ENCODE data around the gene CACNA1C.

Gene CACNA1C

GRCh38 chr12:2239381-2239871, 186.6 kb downstream of the CACNA1C start:
- no peak for DNase-seq (ENCODE audit: low spot score)
- TF ChIP-seq CTCF (IDR thresholded peaks at IDR 0.05; ENCODE audit: borderline replicate concordance, control extremely low read depth, extremely low read depth, insufficient read depth, missing control alignments): no peak
- in situ Hi-C loops (cut with MboI; ENCODE audit: low sequenced_read_pairs, unreplicated experiment): no loop called here

GRCh38 chr12:2240390-2240789, 187.6 kb downstream of the CACNA1C start:
- in situ Hi-C loops (cut with MboI; ENCODE audit: low sequenced_read_pairs, unreplicated experiment): no loop called here
- DNase-seq (ENCODE audit: low spot score): no peak
- TF ChIP-seq CTCF (IDR thresholded peaks at IDR 0.05; ENCODE audit: borderline replicate concordance, control extremely low read depth, extremely low read depth, insufficient read depth, missing control alignments): no peak

DNA sequence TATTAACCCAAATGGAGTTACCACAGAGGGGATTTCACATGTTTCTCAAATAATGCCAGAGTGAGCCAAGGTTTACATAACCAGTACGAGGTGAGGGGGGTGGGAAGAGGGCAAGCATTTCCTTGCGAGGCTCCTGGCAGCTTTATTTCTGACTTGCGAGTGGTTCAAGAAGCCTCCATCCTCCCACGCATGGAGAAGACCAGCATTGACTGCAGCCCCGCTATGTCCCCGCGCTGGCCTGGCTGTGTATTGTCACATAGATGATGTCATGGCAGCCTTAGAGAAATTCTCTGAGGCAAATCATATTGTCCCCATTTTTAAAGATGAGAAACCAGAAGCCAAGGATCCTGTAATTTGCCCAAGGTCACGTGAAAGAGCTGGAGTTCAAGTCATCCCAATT, 188.2 kb downstream of the CACNA1C start:
- DNase-seq (ENCODE audit: low spot score): no peak
- in situ Hi-C loops (cut with MboI; ENCODE audit: low sequenced_read_pairs, unreplicated experiment): no loop called here
- no peak for TF ChIP-seq CTCF (IDR thresholded peaks at IDR 0.05; ENCODE audit: borderline replicate concordance, control extremely low read depth, extremely low read depth, insufficient read depth, missing control alignments)

GRCh38 chr12:2242216-2242615, 189.4 kb downstream of the CACNA1C start:
- in situ Hi-C loops (cut with MboI; ENCODE audit: low sequenced_read_pairs, unreplicated experiment): no loop called here
- TF ChIP-seq CTCF (IDR thresholded peaks at IDR 0.05; ENCODE audit: borderline replicate concordance, control extremely low read depth, extremely low read depth, insufficient read depth, missing control alignments): no peak
- no peak for DNase-seq (ENCODE audit: low spot score)

DNA sequence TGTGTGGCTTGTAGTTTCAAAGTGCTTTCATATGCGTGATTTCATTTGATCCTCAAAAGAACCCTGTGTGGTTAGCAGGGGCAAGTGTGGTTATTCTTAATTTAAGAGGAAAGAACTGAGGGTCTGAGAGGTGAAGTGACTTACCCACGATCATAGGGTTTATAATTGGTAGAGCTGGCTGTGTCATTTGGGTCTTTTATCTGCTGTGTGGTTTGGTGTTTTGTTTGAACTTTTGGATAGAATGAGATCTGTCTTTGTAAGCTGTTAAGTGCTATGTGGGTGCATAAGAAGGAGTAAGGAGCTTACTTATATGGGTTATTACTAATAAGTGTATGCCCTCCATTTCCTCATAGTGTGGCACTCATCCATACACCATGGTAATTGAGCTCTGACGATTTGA, 190.0 kb downstream of the CACNA1C start:
- no peak for DNase-seq (ENCODE audit: low spot score)
- in situ Hi-C loops (cut with MboI; ENCODE audit: low sequenced_read_pairs, unreplicated experiment): no loop called here
- TF ChIP-seq CTCF (IDR thresholded peaks at IDR 0.05; ENCODE audit: borderline replicate concordance, control extremely low read depth, extremely low read depth, insufficient read depth, missing control alignments): no peak

DNA sequence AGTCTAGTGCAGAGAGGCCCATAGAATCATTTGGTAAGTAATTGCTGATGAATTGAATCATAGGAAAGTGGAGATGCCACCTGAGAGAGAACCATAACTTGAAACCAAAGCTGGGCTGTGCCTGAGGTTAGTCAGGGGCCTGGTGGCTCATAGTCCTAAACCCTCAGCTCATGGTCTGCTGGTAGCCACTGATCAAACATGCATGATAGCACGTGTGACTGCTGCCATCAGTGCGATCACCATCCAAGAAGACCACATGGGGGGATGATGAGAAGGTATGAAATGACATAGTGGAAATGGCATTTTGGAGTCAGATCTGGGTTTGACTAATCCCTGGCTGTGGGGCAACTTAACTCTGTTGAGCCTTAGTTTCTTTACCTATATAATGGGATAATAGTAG, 190.5 kb downstream of the CACNA1C start:
- in situ Hi-C loops (cut with MboI; ENCODE audit: low sequenced_read_pairs, unreplicated experiment): no loop called here
- DNase-seq (ENCODE audit: low spot score): no peak
- TF ChIP-seq CTCF (IDR thresholded peaks at IDR 0.05; ENCODE audit: borderline replicate concordance, control extremely low read depth, extremely low read depth, insufficient read depth, missing control alignments): no peak
